GOT3 (cell line): ENCODE measurements around the gene ANTXRL.
"Not testable (repeated sequence)": the region's sequence is repeated elsewhere in the genome, so short reads cannot be mapped to it uniquely, and the experiment has no call there.

Experiments used
- DNase-seq: peaks from one replicate; lab custom pipeline; 2025; ENCODE audit warnings: mixed read lengths; lab: John Stamatoyannopoulos, UW

The ANTXRL gene

DNA sequence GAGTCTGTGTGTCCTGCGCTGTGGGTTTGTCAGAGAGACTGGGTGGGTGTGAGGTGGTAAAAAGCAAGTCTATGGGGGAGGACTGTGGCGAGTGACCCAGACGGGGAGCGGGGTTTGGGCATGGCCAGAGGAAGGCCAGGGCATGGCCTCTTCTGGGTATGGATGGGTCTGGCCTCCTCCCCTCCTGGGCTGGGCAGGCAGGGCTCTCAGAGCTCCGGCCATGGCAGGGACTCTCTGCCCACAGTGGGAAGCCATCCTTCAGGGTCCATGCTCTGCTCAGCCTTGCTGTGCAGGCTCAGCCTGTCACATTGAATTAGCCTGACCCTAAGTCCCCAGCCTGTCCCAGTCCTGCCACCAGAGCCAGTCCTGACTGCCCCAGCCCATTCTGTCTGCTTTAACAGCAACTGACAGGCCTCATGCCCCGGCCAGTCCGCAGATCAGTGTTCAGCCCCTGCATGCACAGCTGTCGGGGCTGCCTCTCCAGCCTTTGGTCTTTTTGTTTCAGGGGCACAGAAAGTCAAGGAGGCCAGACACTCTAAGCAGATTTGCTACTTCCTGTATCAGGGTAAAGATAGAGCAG lies 7.9 kb downstream of the ANTXRL start:
- DNase-seq = no peak

DNA sequence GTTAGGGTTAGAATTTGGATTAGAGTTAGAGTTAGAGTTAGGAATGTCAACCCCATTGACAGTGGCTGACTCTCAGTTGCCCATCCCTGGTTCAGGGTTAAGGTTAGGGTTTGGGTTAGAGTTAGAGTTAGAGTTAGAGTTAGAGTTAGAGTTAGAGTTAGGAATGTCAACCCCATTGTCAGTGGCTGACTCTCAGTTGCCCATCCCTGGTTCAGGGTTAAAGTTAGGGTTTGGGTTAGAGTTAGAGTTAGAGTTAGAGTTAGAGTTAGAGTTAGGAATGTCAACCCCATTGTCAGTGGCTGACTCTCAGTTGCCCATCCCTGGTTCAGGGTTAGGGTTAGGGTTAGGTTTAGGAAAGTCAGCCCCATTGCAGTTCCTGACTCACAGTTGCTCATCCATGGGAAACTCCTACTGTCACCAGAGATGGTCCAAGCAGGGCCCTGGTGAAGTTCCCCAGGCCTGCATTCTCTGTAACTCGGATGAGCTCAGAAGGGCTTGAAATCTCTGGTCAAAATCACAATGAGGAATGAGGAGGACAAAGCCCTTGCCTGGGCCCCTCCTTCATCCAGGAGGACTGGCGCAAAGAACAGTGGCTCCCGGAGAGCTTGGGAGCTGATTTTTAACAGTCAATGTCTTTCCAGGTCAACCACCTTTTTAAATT lies 8.7 kb downstream of the ANTXRL start:
- DNase-seq = not testable (repeated sequence)

DNA sequence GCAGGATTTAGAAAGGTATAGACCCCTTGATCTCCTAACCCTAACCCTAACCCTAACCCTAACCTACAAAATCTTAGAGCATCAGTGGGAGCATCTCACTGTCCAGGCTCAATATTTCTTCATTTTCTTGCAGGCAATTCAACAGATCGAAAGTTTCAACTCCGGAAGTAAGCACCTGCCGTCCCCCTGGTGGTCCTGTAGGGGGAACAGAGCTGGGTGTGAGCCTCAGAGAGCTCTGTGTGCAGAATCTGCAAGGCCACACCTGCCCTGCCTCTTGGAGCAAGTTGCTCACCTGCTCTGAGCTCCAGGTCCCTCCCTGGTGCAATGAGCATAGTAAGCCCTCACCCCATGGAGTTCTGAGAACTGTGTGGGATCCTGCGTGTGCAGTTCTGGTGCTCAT lies 9.3 kb downstream of the ANTXRL start:
- DNase-seq = not testable (repeated sequence)

- DNase-seq = no peak
Measured at GRCh38 chr10:46296641-46297141, 9.9 kb downstream of the ANTXRL start.

GRCh38 chr10:46297406-46298204 lies 10.8 kb downstream of the ANTXRL start:
- DNase-seq = no peak

- DNase-seq = no peak
Measured at GRCh38 chr10:46298477-46299285, 11.9 kb downstream of the ANTXRL start.

DNA sequence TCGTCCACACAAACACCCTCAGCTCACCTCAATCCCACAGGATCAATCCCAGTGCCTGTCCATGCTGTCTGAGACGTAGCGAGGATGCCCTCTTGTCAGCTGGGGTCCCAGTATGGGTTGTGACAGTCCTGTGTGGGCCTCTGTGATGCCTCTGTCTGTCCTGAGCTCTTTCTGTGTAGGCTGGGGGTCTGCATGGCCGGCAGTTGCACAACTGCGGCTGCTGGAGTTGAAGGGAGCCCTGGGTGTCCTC lies 12.4 kb downstream of the ANTXRL start:
- DNase-seq = no peak

GRCh38 chr10:46299536-46300369 lies 13.0 kb downstream of the ANTXRL start:
- no peak for DNase-seq

DNA sequence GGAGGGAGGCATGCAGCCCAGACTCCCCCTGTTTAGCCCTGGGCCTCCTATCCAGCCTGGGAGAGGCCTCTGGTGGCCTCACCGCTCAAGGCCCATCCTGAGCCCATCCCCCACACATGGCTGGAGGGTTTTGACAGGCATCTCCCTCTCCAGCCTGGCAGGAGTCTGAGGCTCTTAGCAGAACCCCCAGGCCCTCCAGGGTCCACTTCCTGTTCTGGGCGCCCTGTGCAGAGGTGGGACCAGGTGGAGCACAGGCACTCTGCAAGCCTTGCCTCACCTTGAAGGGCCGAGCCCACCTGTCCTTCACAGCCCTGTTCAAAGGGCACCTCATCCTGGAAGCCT lies 13.5 kb downstream of the ANTXRL start:
- not testable (repeated sequence) for DNase-seq

DNA sequence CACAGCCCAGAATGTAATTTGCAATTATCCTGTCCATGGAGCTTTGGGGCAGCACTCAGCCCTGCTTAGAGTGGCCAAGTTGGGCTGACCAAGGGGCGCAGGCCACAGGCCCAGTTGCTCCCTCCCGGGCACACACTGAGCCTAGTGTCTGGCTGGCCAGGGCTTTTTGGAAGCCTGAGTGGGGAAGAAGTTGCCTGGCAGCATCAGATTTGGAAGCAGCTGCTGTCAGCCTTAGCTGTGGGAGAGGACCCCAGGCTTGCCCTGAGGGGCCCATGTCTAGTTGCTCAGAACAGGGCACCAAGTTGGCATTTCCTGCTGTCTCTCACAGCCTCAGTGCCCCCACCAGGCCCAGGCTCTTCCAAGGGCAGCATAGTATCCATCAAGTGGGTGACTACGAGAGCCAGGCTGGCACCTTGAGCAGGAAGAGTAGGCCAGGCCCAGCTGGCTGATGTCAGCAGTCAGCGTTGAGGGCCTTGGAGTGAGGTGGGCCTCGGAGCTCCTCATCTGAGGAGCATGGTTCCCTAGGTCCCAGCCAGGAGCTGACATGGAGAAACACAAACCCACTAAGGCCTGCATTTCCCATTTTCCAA lies 14.4 kb downstream of the ANTXRL start:
- no peak for DNase-seq

DNA sequence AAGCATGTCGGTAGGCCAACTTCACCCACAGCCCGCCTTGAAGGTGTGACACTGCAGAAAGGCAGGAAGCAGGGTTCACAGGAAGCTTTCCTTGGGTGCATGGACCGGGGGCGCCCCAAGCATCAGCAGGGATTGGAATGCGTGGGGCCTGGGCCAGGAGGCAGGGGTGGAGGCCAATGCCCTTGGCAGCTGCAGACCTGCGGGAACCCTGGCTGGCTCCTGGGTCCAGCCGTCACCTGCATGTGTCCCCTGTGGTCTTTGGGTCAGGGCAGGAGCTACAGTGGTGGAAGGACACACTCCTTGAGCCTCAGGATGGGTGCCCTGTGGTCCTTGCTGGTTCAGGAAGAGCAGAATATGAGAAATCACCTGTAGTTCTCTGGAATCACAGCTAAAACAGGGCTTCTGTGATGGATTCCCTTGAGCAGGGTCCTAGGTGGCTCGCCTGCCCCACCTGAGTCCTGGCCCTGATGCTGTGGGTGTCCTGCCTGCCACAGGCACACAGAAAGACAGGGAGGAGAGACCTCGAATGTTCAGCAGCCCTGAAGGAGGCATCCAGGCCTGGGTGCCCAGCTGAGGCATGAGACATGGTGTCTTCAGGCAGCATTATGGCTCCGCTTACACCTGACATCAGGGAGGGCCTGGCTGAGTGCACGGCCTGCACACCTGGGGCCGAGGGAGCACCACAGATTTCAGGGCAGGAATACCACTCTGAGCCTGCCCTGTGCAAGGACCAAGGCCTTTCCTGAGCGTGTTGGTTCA lies 15.1 kb downstream of the ANTXRL start:
- DNase-seq = no peak

DNA sequence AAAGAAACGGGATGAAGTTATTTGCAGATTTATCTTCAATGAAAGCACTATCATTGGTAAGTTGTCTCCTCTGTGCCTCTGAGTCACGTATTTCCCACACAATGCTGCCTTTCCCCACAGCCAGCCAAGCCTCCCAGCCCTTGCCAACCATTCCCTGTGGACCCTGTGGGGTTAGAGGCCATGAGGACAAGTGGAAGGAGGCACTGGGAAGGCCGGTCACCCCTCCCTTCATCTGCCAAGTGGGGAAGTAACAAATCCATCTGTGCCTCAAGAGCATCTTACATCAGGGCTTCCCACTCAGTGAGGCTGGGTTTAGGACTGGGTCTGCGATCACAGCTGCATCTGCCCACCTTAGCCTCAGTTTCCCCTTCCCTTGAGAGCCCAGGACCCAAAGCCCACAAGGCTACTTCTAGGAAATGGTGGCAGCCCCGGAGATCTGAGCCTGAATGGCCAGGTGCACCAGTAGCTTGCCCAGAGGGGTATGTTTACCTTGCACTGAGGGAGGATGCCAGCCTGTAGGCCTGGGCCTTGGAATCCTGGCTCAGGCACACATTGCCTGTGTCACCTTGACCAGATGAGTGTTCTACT lies 16.1 kb downstream of the ANTXRL start:
- not testable (repeated sequence) for DNase-seq

GRCh38 chr10:46304062-46304461 lies 17.3 kb downstream of the ANTXRL start:
- DNase-seq = no peak

DNA sequence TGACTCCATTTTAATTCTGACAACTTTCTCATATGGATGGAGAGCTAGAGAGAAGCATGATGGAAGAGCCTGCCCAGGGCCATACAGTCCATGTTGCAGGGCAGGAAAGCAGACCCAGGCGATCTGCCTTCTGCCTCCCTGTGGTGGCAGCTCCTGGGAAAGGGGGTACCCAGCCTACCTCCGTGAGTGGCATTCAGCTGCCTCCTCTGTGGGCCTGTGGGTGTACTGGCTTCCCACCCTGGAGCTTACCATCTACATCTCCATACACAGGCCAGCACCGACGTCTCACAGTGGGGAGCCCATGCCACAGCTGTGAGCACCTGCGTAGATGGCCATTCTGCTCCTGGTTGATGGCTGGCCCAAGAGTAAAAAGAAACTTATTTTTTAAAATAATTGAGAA lies 17.9 kb downstream of the ANTXRL start:
- DNase-seq = not testable (repeated sequence)

GRCh38 chr10:46305079-46305818 lies 18.5 kb downstream of the ANTXRL start:
- DNase-seq = no peak

DNA sequence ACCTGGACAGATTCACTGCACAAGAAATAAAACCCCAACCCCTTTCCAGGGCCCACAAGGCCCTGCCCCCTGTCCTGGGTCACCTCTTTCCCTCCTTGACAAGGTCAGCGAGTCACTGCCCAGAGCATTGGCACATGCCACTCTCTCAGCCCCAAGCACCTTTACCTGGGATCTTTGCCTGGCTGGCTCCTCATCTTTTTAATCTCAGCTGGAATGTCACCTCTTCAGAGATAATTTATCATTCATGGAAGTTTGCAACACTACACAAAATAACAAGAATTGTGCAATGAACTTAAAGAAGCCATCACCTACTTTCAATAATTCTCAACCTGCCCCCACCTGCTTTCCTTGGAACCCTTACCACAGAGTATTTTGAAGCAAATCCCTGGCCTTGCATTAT lies 19.2 kb downstream of the ANTXRL start:
- DNase-seq = no peak

- DNase-seq = no peak
Measured at GRCh38 chr10:46306516-46307184, 19.9 kb downstream of the ANTXRL start.

- DNase-seq = no peak
Measured at GRCh38 chr10:46307281-46308112, 20.7 kb downstream of the ANTXRL start.
